IMR-90 (cell line): Measurements from ENCODE around the gene ATP10B. TPM values are rescaled to one million over a fixed set of nuclear protein-coding genes. Genes with fewer than 3 reads are reported as not detected.

Experiments
- ATAC-seq: fragments of 200-7000 bp; cut with Tn5 transposase; 2 replicates; pipeline ENCODE4 v1.9.1; 2020; ENCODE audit warnings: low read depth, mild to moderate bottlenecking, moderate library complexity
- BruUV-seq: library from RNA; stranded (reverse); fragments of 400-500 nt; replicated peaks from 2 replicates; lab custom pipeline; 2021; lab: Mats Ljungman, UMichigan
- CTCF ChIA-PET: fragments of 300-600 bp; formaldehyde crosslinking; extraction: SDS; loops from one replicate; lab custom pipeline; 2021; ENCODE audit warnings: antibody characterized with exemption; lab: Yijun Ruan, JAX
- POLR2A ChIA-PET: fragments of 300-600 bp; sonication (Branson Sonifier 250); formaldehyde crosslinking; loops from one replicate; lab custom pipeline; 2022; ENCODE audit warnings: antibody characterized with exemption; ENCODE audit not compliant: unreplicated experiment; lab: Charles Lee
- DNase-seq: peaks from one replicate; pipeline ENCODE4 v3.0.0; 2013
- H2AFZ ChIP-seq: replicated peaks from 2 replicates; pipeline ENCODE3; 2013; ENCODE audit warnings: low read length, mild to moderate bottlenecking; ENCODE audit not compliant: poor library complexity
- H2AK5ac ChIP-seq: 2 replicates; pipeline ENCODE4 v1.6.1; 2013; ENCODE audit warnings: low read depth, low read length, inconsistent platforms
- H2AK9ac ChIP-seq: replicated peaks from 2 replicates; pipeline ENCODE3; 2013; ENCODE audit warnings: mild to moderate bottlenecking, low read depth, low read length, moderate library complexity; ENCODE audit not compliant: poor library complexity
- H2BK120ac ChIP-seq: 2 replicates; pipeline ENCODE4 v1.6.1; 2013; ENCODE audit warnings: low read depth, low read length, inconsistent platforms
- H2BK15ac ChIP-seq: 3 replicates; pipeline ENCODE4 v1.6.1; 2013; ENCODE audit warnings: low read depth, low read length, inconsistent platforms
- H2BK20ac ChIP-seq: 2 replicates; pipeline ENCODE4 v1.6.1; 2013; ENCODE audit warnings: low read depth, mild to moderate bottlenecking, inconsistent platforms, low read length, moderate library complexity
- H2BK5ac ChIP-seq: 2 replicates; pipeline ENCODE4 v1.6.1; 2013; ENCODE audit warnings: mild to moderate bottlenecking, low read depth, low read length, inconsistent platforms; ENCODE audit not compliant: poor library complexity, severe bottlenecking
- H3K14ac ChIP-seq: replicated peaks from 2 replicates; pipeline ENCODE4 v1.6.1; 2013; ENCODE audit warnings: low read depth, low read length, inconsistent platforms
- H3K18ac ChIP-seq: 2 replicates; pipeline ENCODE4 v1.6.1; 2013; ENCODE audit warnings: low read depth, low read length, control low read depth
- H3K23ac ChIP-seq: 2 replicates; pipeline ENCODE4 v1.6.1; 2013; ENCODE audit warnings: low read depth, low read length, inconsistent platforms
- H3K27ac ChIP-seq: 2 replicates; pipeline ENCODE4 v1.5.1; 2013; ENCODE audit warnings: mild to moderate bottlenecking, control low read depth, low read length; ENCODE audit not compliant: insufficient read depth
- H3K27me3 ChIP-seq: 2 replicates; pipeline ENCODE4 v1.6.1; 2013; ENCODE audit warnings: low read length; ENCODE audit not compliant: control insufficient read depth, insufficient read depth
- H3K36me3 ChIP-seq: 2 replicates; pipeline ENCODE4 v1.6.1; 2013; ENCODE audit warnings: low read length, mixed read lengths; ENCODE audit not compliant: control insufficient read depth, insufficient read depth
- H3K4ac ChIP-seq: 2 replicates; pipeline ENCODE4 v1.6.1; 2013; ENCODE audit warnings: low read depth, low read length, inconsistent platforms
- H3K4me1 ChIP-seq: 2 replicates; pipeline ENCODE4 v1.6.1; 2013; ENCODE audit warnings: low read length, mixed read lengths; ENCODE audit not compliant: control insufficient read depth, insufficient read depth
- H3K4me2 ChIP-seq: 2 replicates; pipeline ENCODE4 v1.6.1; 2013; ENCODE audit warnings: low read depth, mild to moderate bottlenecking, control low read depth, low read length, moderate library complexity
- H3K4me3 ChIP-seq: 2 replicates; pipeline ENCODE4 v1.5.1; 2013; ENCODE audit warnings: low read depth, mild to moderate bottlenecking, control low read depth, low read length, moderate library complexity; ENCODE audit not compliant: insufficient read depth
- H3K56ac ChIP-seq: 2 replicates; pipeline ENCODE4 v1.6.1; 2013; ENCODE audit warnings: low read length, inconsistent platforms; ENCODE audit not compliant: insufficient read depth; ENCODE audit errors: extremely low read depth
- H3K79me1 ChIP-seq, 2 experiments: 2 replicates each; pipeline ENCODE4 v1.6.1; 2013; ENCODE audit warnings: low read length in 2 of 2, inconsistent platforms in 1 of 2, low read depth in 1 of 2
- H3K9ac ChIP-seq: 2 replicates; pipeline ENCODE4 v1.6.1; 2013; ENCODE audit warnings: low read depth, low read length, control low read depth
- H3K9me1 ChIP-seq: 2 replicates; pipeline ENCODE4 v1.6.1; 2013; ENCODE audit warnings: low read length, inconsistent platforms; ENCODE audit not compliant: insufficient read depth
- H3K9me3 ChIP-seq: 2 replicates; pipeline ENCODE4 v1.6.1; 2013; ENCODE audit warnings: low read length; ENCODE audit not compliant: control insufficient read depth, insufficient read depth
- H4K20me1 ChIP-seq: 2 replicates; pipeline ENCODE4 v1.6.1; 2013; ENCODE audit warnings: low read length, inconsistent platforms; ENCODE audit not compliant: insufficient read depth
- H4K5ac ChIP-seq: 2 replicates; pipeline ENCODE4 v1.6.1; 2013; ENCODE audit warnings: mild to moderate bottlenecking, low read depth, low read length, control low read depth
- H4K8ac ChIP-seq, 2 experiments: 2 replicates each; pipeline ENCODE4 v1.6.1; 2013; ENCODE audit warnings: low read depth in 2 of 2, low read length in 2 of 2, control low read depth in 1 of 2, inconsistent platforms in 1 of 2
- H4K91ac ChIP-seq: 2 replicates; pipeline ENCODE4 v1.6.1; 2013; ENCODE audit warnings: low read depth, low read length, inconsistent platforms; ENCODE audit not compliant: insufficient read depth
- CHD1 ChIP-seq: IDR thresholded peaks from 2 replicates; pipeline ENCODE4 v1.6.1; 2012; ENCODE audit warnings: low read depth, low read length, improper control_type of control experiment
- FOS ChIP-seq: fragments of 150-350 bp; IDR thresholded peaks from 2 replicates; pipeline ENCODE4 v1.6.1; 2016; ENCODE audit warnings: low read depth, low read length
- MXI1 ChIP-seq: IDR thresholded peaks from 2 replicates; pipeline ENCODE4 v1.6.1; 2012; ENCODE audit warnings: low read depth, mild to moderate bottlenecking, low read length, moderate library complexity, borderline replicate concordance
- NFE2L2 ChIP-seq: fragments of 150-350 bp; IDR thresholded peaks from 2 replicates; pipeline ENCODE4 v1.6.1; 2016; ENCODE audit warnings: low read depth, mild to moderate bottlenecking, low read length
- RAD21 ChIP-seq: IDR thresholded peaks from 2 replicates; pipeline ENCODE4 v1.6.1; 2012; ENCODE audit warnings: low read length, improper control_type of control experiment
- RCOR1 ChIP-seq: IDR thresholded peaks from 2 replicates; pipeline ENCODE4 v1.6.1; 2012; ENCODE audit warnings: mild to moderate bottlenecking, low read length, improper control_type of control experiment; ENCODE audit not compliant: insufficient replicate concordance
- WGBS, 2 experiments: methylation state at CpG; one replicate each; pipeline versions ENCODE4 v1.1.5 to v1.1.7; 2013; ENCODE audit warnings: missing lambda C conversion rate in 2 of 2; ENCODE audit not compliant: insufficient read length in 1 of 2; ENCODE audit errors: extremely low coverage in 2 of 2; 5-methylcytosine and 5-hydroxymethylcytosine counted together
- dilution Hi-C: fragments of 300-500 bp; cut with HindIII; formaldehyde crosslinking; loops from one replicate; pipeline ENCODE4 v1.14.3; 2018; ENCODE audit warnings: low sequenced_read_pairs; ENCODE audit not compliant: unreplicated experiment
- in situ Hi-C: fragments of 300-500 bp; cut with MboI; formaldehyde crosslinking; loops from 3 replicates; pipeline ENCODE4 v1.14.3; 2019; ENCODE audit warnings: low sequenced_read_pairs, inconsistent platforms, mixed read lengths
- intact Hi-C: fragments of 100-400 bp; cut with micrococcal nuclease; formaldehyde crosslinking; loops from 2 replicates; pipeline ENCODE4 v1.10.0; 2022
- polyA plus RNA-seq, 3 experiments: library from polyadenylated mRNA; depleted of rRNA; stranded (reverse); fragments of >200 nt; gene quantifications; 2 replicates each; pipeline ENCODE4 v1.2.3, GENCODE V29; 2012; ENCODE audit warnings: low replicate concordance in 1 of 3
- total RNA-seq: library from RNA; depleted of rRNA; stranded (reverse); fragments of >200 nt; gene quantifications from 2 replicates; pipeline ENCODE4 v1.2.3, GENCODE V29; 2012
- TF ChIP-seq, protein P1 (sequence below): fragments of 150-350 bp; IDR thresholded peaks from 2 replicates; pipeline ENCODE4 v1.6.1; 2016; ENCODE audit warnings: low read depth, mild to moderate bottlenecking, low read length, moderate library complexity, borderline replicate concordance
- TF ChIP-seq, protein P2 (sequence below): fragments of 150-350 bp; IDR thresholded peaks from 2 replicates; pipeline ENCODE4 v1.6.1; 2017; ENCODE audit warnings: mild to moderate bottlenecking, antibody characterized with exemption, low read length, low read depth

ATP10B gene
- total and polyA plus RNA-seq, 2 of the 4 experiments (the other 2 are of a cell fraction): not detected

DNA sequence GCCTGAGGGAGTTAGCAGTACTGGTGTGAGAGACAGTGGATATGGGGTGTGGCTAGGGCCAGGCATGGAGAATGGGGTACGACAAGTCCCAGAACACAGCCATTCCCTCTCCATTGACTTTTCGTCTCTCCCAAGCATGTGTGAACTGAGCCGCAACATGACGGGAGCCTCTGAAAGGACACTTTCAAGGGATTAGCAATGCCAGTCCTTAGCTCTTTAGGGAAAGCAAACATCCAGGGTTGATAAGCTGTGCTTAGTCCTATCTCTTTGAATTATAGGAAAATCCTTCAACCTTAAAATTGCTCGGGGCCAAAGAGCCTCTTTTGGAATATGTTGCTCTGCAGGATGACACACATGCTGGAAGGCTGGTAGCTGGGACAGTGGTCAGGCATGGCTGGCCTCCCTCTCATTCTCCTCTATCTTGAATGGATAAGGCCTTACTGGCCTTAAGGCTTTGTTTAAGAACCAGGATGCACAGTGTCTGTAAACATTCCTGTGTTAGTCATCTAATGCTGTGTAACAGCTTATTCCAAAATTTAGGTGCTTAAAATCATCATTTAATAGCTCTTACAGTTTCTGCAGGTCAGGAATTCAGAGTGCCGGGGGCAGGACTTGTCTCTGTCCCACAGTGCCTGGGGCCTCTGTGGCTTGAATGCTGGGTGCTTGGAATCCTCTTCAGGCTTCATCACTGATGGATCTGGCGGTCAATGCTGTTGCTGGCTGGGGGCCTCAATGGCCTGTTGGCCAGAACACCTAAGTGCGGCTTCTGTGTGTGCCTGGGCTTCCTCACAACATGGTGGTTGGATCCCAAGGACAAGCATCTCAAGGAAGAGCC is 335.1 kb downstream of the ATP10B start:
- Histone ChIP-seq H2BK15ac (no peak overlapping the region), H2AFZ (no peak overlapping the region), H2AK9ac (no peak overlapping the region), H2AK5ac (no peak overlapping the region), H4K8ac (no peak overlapping the region), H3K9me3 (no peaks in the 10 kb centered on the region), H4K20me1 (no peaks in the 10 kb centered on the region), H3K27me3 (peaks cover 2% of the 10 kb centered on the region), H4K5ac (no peak overlapping the region), H3K27ac (no peak overlapping the region), H3K4ac (no peak overlapping the region), H2BK20ac (no peak overlapping the region), H3K4me1 (no peaks in the 10 kb centered on the region), H3K79me1 (no peaks in the 10 kb centered on the region), H3K4me2 (no peak overlapping the region), H3K18ac (no peak overlapping the region), H2BK5ac (no peak overlapping the region), H3K36me3 (no peaks in the 10 kb centered on the region), H3K9ac (no peak overlapping the region), H3K9me1 (no peaks in the 10 kb centered on the region), H3K4me3 (no peak overlapping the region), H3K23ac (no peak overlapping the region), H3K56ac (no peak overlapping the region), H4K91ac (no peak overlapping the region), H3K14ac (no peak overlapping the region), H2BK120ac (no peak overlapping the region)
- in situ Hi-C loops (no loop called here), intact Hi-C loops (no loop called here), dilution Hi-C loops (no loop called here)
- ChIA-PET POLR2A (no interaction called here), CTCF (interaction anchor here (1.2 kb wide), 1 partner anchor 9 kb away, joined by 3 read pairs; no protein-coding TSS in a partner anchor)
- BruUV-seq: no TSS peak
- ATAC-seq (no peak), DNase-seq (no peak)
- TF ChIP-seq NFE2L2 (no peak), RCOR1 (no peak), MXI1 (no peak), CHD1 (no peak), FOS (no peak), RAD21 (no peak)
- TF ChIP-seq, protein P1, sequence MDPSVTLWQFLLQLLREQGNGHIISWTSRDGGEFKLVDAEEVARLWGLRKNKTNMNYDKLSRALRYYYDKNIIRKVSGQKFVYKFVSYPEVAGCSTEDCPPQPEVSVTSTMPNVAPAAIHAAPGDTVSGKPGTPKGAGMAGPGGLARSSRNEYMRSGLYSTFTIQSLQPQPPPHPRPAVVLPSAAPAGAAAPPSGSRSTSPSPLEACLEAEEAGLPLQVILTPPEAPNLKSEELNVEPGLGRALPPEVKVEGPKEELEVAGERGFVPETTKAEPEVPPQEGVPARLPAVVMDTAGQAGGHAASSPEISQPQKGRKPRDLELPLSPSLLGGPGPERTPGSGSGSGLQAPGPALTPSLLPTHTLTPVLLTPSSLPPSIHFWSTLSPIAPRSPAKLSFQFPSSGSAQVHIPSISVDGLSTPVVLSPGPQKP: no peak
- TF ChIP-seq, protein P2, sequence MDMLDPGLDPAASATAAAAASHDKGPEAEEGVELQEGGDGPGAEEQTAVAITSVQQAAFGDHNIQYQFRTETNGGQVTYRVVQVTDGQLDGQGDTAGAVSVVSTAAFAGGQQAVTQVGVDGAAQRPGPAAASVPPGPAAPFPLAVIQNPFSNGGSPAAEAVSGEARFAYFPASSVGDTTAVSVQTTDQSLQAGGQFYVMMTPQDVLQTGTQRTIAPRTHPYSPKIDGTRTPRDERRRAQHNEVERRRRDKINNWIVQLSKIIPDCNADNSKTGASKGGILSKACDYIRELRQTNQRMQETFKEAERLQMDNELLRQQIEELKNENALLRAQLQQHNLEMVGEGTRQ: no peak
- 92% methylated on average over 2 of the region's 8 CpGs; no CpG with 5 or more reads in 1 of the 2 experiments for WGBS, 2 experiments
